GM21390 (cell line): Measurements from ENCODE around the gene AMY2A.
"Not testable (repeated sequence)": the region's sequence is repeated elsewhere in the genome, so short reads cannot be mapped to it uniquely, and the experiment has no call there.

ENCODE experiments used
- ATAC-seq: cut with Tn5 transposase; IDR thresholded peaks from one replicate; pipeline ENCODE4 v1.9.1; 2021; ENCODE audit not compliant: unreplicated experiment

Gene AMY2A

GRCh38 chr1:103616994-103617477 lies at the start of gene AMY2A:
Gene AMY2A (plus strand): TSS chr1:103617427. CDS start chr1:103617441, 14 bp downstream.
- not testable (repeated sequence) for ATAC-seq

- ATAC-seq = no peak
Observed at GRCh38 chr1:103569493-103569892, 47.7 kb upstream of the AMY2A start.

- ATAC-seq = not testable (repeated sequence)
Observed at GRCh38 chr1:103571289-103571688, 45.9 kb upstream of the AMY2A start, which contains the start of gene AMY2B. Gene AMY2B (plus strand): TSS chr1:103571589. CDS start chr1:103571603, 14 bp downstream.

GRCh38 chr1:103576065-103576464 lies 41.2 kb upstream of the AMY2A start:
- ATAC-seq = no peak

GRCh38 chr1:103576784-103577183 lies 40.4 kb upstream of the AMY2A start:
- not testable (repeated sequence) for ATAC-seq

GRCh38 chr1:103582464-103582863 lies 34.8 kb upstream of the AMY2A start:
- no peak for ATAC-seq

- ATAC-seq = no peak
Observed at GRCh38 chr1:103583887-103584286, 33.3 kb upstream of the AMY2A start.

GRCh38 chr1:103584537-103584936 lies 32.7 kb upstream of the AMY2A start:
- no peak for ATAC-seq

GRCh38 chr1:103602740-103603139 lies 14.5 kb upstream of the AMY2A start:
- not testable (repeated sequence) for ATAC-seq

GRCh38 chr1:103616362-103616761 lies 865 bp upstream of the AMY2A start:
- no peak for ATAC-seq

- ATAC-seq = not testable (repeated sequence)
Observed at GRCh38 chr1:103627436-103627835, 10.2 kb downstream of the AMY2A start.

- not testable (repeated sequence) for ATAC-seq
Observed at GRCh38 chr1:103641194-103641593, 24.0 kb downstream of the AMY2A start.

GRCh38 chr1:103643908-103644307 lies 26.7 kb downstream of the AMY2A start:
- ATAC-seq = not testable (repeated sequence)

GRCh38 chr1:103650305-103650704 lies 33.1 kb downstream of the AMY2A start:
- ATAC-seq = not testable (repeated sequence)

- ATAC-seq = not testable (repeated sequence)
Observed at GRCh38 chr1:103650889-103651288, 33.7 kb downstream of the AMY2A start.

- not testable (repeated sequence) for ATAC-seq
Observed at GRCh38 chr1:103654133-103654532, 36.9 kb downstream of the AMY2A start.

- ATAC-seq = not testable (repeated sequence)
Observed at GRCh38 chr1:103655460-103655859, 38.2 kb downstream of the AMY2A start, which contains the start of gene AMY1A. Gene AMY1A (plus strand): TSS chr1:103655760. CDS start chr1:103656331, 571 bp downstream.
